ENCODE measurements around the gene ZDHHC3. TPM values are rescaled to one million over a fixed set of nuclear protein-coding genes. Genes with fewer than 3 reads are reported as not detected.

The ZDHHC3 gene
- polyA plus RNA-seq, 1 of the 3 experiments (the other 2 are of a cell fraction), result 60.7 TPM

GRCh38 chr3:45000823-45001222 is 24.8 kb upstream of the ZDHHC3 start:
- Histone ChIP-seq H3K36me3 (replicated peaks in 1 of 2; ENCODE audit: control insufficient read depth in 1 of 2, insufficient read depth in 2 of 2, low read length in 1 of 2) (peaks cover 49 to 66% of the 10 kb centered on the region in 2 experiments), H4K20me1 (ENCODE audit: insufficient read depth) (no peaks in the 10 kb centered on the region), H3K9me2 (no peaks in the 10 kb centered on the region), H3K4me2 (no peak overlapping the region), H2AFZ (ENCODE audit: low read depth) (no peak overlapping the region), H3K9me3 (no peaks in the 10 kb centered on the region), H3K79me2 (ENCODE audit: insufficient read depth) (no peaks in the 10 kb centered on the region), H3K27ac (ENCODE audit: low read depth in 2 of 2, low read length in 1 of 2) (no peak overlapping the region), H3K4me1 (ENCODE audit: control insufficient read depth in 1 of 2, insufficient read depth in 2 of 2, low read depth in 1 of 2, low read length in 1 of 2) (peaks cover 3 to 18% of the 10 kb centered on the region in 2 experiments; a peak in 3 of 4 replicates), H3K9ac (no peak overlapping the region), H3K4me3 (ENCODE audit: low read depth in 2 of 2, low read length in 1 of 2) (no peak overlapping the region), H3F3A (replicated peaks; ENCODE audit: insufficient read depth) (no peaks in the 10 kb centered on the region), H3K27me3 (ENCODE audit: insufficient read depth) (no peaks in the 10 kb centered on the region)
- no peak for DNase-seq
- ChIA-PET POLR2A (no interaction called here), CTCF (interaction anchor here (0.6 to 1.5 kb wide), 3 partner anchors 37 to 87 kb away, joined by 3 to 4 read pairs (median 4); no protein-coding TSS in a partner anchor)
- TF ChIP-seq CHD2 (IDR thresholded peaks at IDR 0.05; ENCODE audit: low read length, partially characterized antibody) (no peak), USF2 (IDR thresholded peaks at IDR 0.05; ENCODE audit: borderline replicate concordance, low read depth, low read length) (no peak), POLR2AphosphoS5 (IDR thresholded peaks at IDR 0.05; ENCODE audit: low read depth, low read length) (no peak), IRF3 (IDR thresholded peaks at IDR 0.05; ENCODE audit: low read depth, low read length) (no peak)
- 100% methylated on average over 4 of the region's 4 CpGs for WGBS (ENCODE audit: low lambda C conversion rate)

GRCh38 chr3:44999782-45000181 is 23.8 kb upstream of the ZDHHC3 start:
- no peaks in the 10 kb centered on the region for H4K20me1 ChIP-seq (ENCODE audit: insufficient read depth)
- no peak overlapping the region for H3K9ac ChIP-seq
- no peaks in the 10 kb centered on the region for H3K27me3 ChIP-seq (ENCODE audit: insufficient read depth)
- no peaks in the 10 kb centered on the region for H3K9me2 ChIP-seq
- H3K4me1 ChIP-seq (ENCODE audit: control insufficient read depth in 1 of 2, insufficient read depth in 2 of 2, low read depth in 1 of 2, low read length in 1 of 2), result peaks cover 9 to 27% of the 10 kb centered on the region in 2 experiments; a peak in 3 of 4 replicates
- H3K79me2 ChIP-seq (ENCODE audit: insufficient read depth), result no peaks in the 10 kb centered on the region
- H3K4me2 ChIP-seq, result no peak overlapping the region
- TF ChIP-seq USF2 (IDR thresholded peaks at IDR 0.05; ENCODE audit: borderline replicate concordance, low read depth, low read length) (no peak), MXI1 (IDR thresholded peaks at IDR 0.05; ENCODE audit: low read depth, low read length) (no peak), NFIC (IDR thresholded peaks at IDR 0.05; ENCODE audit: borderline replicate concordance) (no peak), NRF1 (IDR thresholded peaks at IDR 0.05; ENCODE audit: low read depth, low read length) (no peak), TEAD4 (IDR thresholded peaks at IDR 0.05; ENCODE audit: borderline replicate concordance, insufficient read depth) (no peak), CHD2 (IDR thresholded peaks at IDR 0.05; ENCODE audit: low read length, partially characterized antibody) (no peak), GATA2 (CRISPR knock-in tag; IDR thresholded peaks at IDR 0.05) (no peak), RFX5 (IDR thresholded peaks at IDR 0.05; ENCODE audit: low read length) (no peak), EZH2phosphoT487 (IDR thresholded peaks at IDR 0.05; ENCODE audit: borderline replicate concordance, low read depth) (no peak), FOXM1 (IDR thresholded peaks at IDR 0.05; ENCODE audit: low read depth) (no peak), POLR2AphosphoS5 (IDR thresholded peaks at IDR 0.05; ENCODE audit: low read depth, low read length) (no peak), RCOR1 (IDR thresholded peaks at IDR 0.05; ENCODE audit: low read length) (no peak), FOXJ3 (CRISPR knock-in tag; IDR thresholded peaks at IDR 0.05) (no peak), SIN3A (IDR thresholded peaks at IDR 0.05; ENCODE audit: borderline replicate concordance, low read depth, low read length) (no peak), ELF1 (IDR thresholded peaks at IDR 0.05) (no peak), TCF12 (IDR thresholded peaks at IDR 0.05) (no peak)
- DNase-seq, result no peak
- CTCF ChIA-PET, result interaction anchor here (0.9 kb wide), 1 partner anchor 85 kb away, joined by 3 read pairs; no protein-coding TSS in a partner anchor
- H3K4me3 ChIP-seq (ENCODE audit: low read depth in 2 of 2, low read length in 1 of 2), result no peak overlapping the region
- no peaks in the 10 kb centered on the region for H3F3A ChIP-seq (replicated peaks; ENCODE audit: insufficient read depth)
- H3K36me3 ChIP-seq (replicated peaks in 1 of 2; ENCODE audit: control insufficient read depth in 1 of 2, insufficient read depth in 2 of 2, low read length in 1 of 2), result peaks cover 39 to 58% of the 10 kb centered on the region in 2 experiments
- POLR2A ChIA-PET, result no interaction called here
- H3K27ac ChIP-seq (ENCODE audit: low read depth in 2 of 2, low read length in 1 of 2), result no peak overlapping the region
- WGBS (ENCODE audit: low lambda C conversion rate), result 83% methylated on average over 2 of the region's 2 CpGs
- no peaks in the 10 kb centered on the region for H3K9me3 ChIP-seq
- H2AFZ ChIP-seq (ENCODE audit: low read depth), result no peak overlapping the region
